ENCODE results near the gene CERS4.
"Not testable (repeated sequence)": the region's sequence is repeated elsewhere in the genome, so short reads cannot be mapped to it uniquely, and the experiment has no call there.

The CERS4 gene

GRCh38 chr19:8203288-8204120, 5.7 kb upstream of the CERS4 start:
- H3K4me1 ChIP-seq (ENCODE audit: control insufficient read depth in 1 of 2, insufficient read depth in 2 of 2, low read length in 2 of 2): peaks cover 12 to 14% of the 10 kb centered on the region in 2 experiments
- not testable (repeated sequence) for H3K27ac ChIP-seq (ENCODE audit: low read depth, low read length); H2AK5ac ChIP-seq (ENCODE audit: low read length); H2BK12ac ChIP-seq (ENCODE audit: low read length); H3K18ac ChIP-seq (ENCODE audit: low read length); H2BK120ac ChIP-seq (ENCODE audit: insufficient read depth, low read length, poor library complexity); H3K79me1 ChIP-seq (ENCODE audit: low read length); H3K4me3 ChIP-seq (ENCODE audit: low read depth, low read length); H3K4me2 ChIP-seq (ENCODE audit: low read length); H4K91ac ChIP-seq (ENCODE audit: low read depth, low read length); H3K9ac ChIP-seq (ENCODE audit: low read length); H3K4ac ChIP-seq (ENCODE audit: low read depth, low read length); H3K36me3 ChIP-seq (ENCODE audit: control insufficient read depth in 1 of 2, insufficient read depth in 2 of 2, low read length in 2 of 2); H3K23ac ChIP-seq (ENCODE audit: low read length); H2AFZ ChIP-seq (ENCODE audit: insufficient read depth, low read length, poor library complexity); H3K27me3 ChIP-seq (ENCODE audit: insufficient read depth, low read length); H2BK5ac ChIP-seq (ENCODE audit: low read depth, low read length, poor library complexity); H3K14ac ChIP-seq (ENCODE audit: low read length); H4K12ac ChIP-seq (ENCODE audit: low read depth, low read length); H3K79me2 ChIP-seq (ENCODE audit: control insufficient read depth, insufficient read depth, low read length, poor library complexity); H3K9me3 ChIP-seq (ENCODE audit: insufficient read depth, low read depth, low read length); H4K8ac ChIP-seq (ENCODE audit: low read depth, low read length)
- DNase-seq: peak; percentile 42 to 67
- WGBS (ENCODE audit: extremely low coverage, insufficient coverage, insufficient read length): no CpG with 5 or more reads among the region's 15 CpGs

- Histone ChIP-seq H4K91ac (ENCODE audit: low read depth, low read length) (no peak overlapping the region), H3K18ac (ENCODE audit: low read length) (no peak overlapping the region), H3K36me3 (ENCODE audit: control insufficient read depth in 1 of 2, insufficient read depth in 2 of 2, low read length in 2 of 2) (no peaks in the 10 kb centered on the region), H2AK5ac (ENCODE audit: low read length) (no peak overlapping the region), H3K9me3 (ENCODE audit: insufficient read depth, low read depth, low read length) (peaks cover 1% of the 10 kb centered on the region), H2AFZ (ENCODE audit: insufficient read depth, low read length, poor library complexity) (no peak overlapping the region), H3K27ac (ENCODE audit: low read depth, low read length) (no peak overlapping the region), H2BK5ac (ENCODE audit: low read depth, low read length, poor library complexity) (no peak overlapping the region), H4K8ac (ENCODE audit: low read depth, low read length) (no peak overlapping the region), H3K4me1 (ENCODE audit: control insufficient read depth in 1 of 2, insufficient read depth in 2 of 2, low read length in 2 of 2) (peaks cover 15 to 16% of the 10 kb centered on the region in 2 experiments), H3K23ac (ENCODE audit: low read length) (no peak overlapping the region), H2BK120ac (ENCODE audit: insufficient read depth, low read length, poor library complexity) (no peak overlapping the region), H3K14ac (ENCODE audit: low read length) (no peak overlapping the region), H3K79me1 (ENCODE audit: low read length) (peaks cover 10% of the 10 kb centered on the region), H2BK12ac (ENCODE audit: low read length) (no peak overlapping the region), H3K4ac (ENCODE audit: low read depth, low read length) (no peak overlapping the region), H3K4me2 (ENCODE audit: low read length) (no peak overlapping the region), H3K4me3 (ENCODE audit: low read depth, low read length) (no peak overlapping the region), H4K12ac (ENCODE audit: low read depth, low read length) (no peak overlapping the region), H3K9ac (ENCODE audit: low read length) (peak overlapping the region; percentile 30), H3K27me3 (ENCODE audit: insufficient read depth, low read length) (no peaks in the 10 kb centered on the region), H3K79me2 (ENCODE audit: control insufficient read depth, insufficient read depth, low read length, poor library complexity) (peaks cover 5% of the 10 kb centered on the region)
- DNase-seq: no peak
- no CpG with 5 or more reads among the region's 5 CpGs for WGBS (ENCODE audit: extremely low coverage, insufficient coverage, insufficient read length)
Measured at GRCh38 chr19:8204961-8205360, 4.2 kb upstream of the CERS4 start.

- Histone ChIP-seq H3K79me2 (ENCODE audit: control insufficient read depth, insufficient read depth, low read length, poor library complexity) (peaks cover 12% of the 10 kb centered on the region), H3K4me3 (ENCODE audit: low read depth, low read length) (no peak overlapping the region), H3K23ac (ENCODE audit: low read length) (no peak overlapping the region), H3K27ac (ENCODE audit: low read depth, low read length) (no peak overlapping the region), H3K18ac (ENCODE audit: low read length) (no peak overlapping the region), H2AFZ (ENCODE audit: insufficient read depth, low read length, poor library complexity) (no peak overlapping the region), H2AK5ac (ENCODE audit: low read length) (no peak overlapping the region), H3K4ac (ENCODE audit: low read depth, low read length) (no peak overlapping the region), H4K12ac (ENCODE audit: low read depth, low read length) (no peak overlapping the region), H3K4me1 (ENCODE audit: control insufficient read depth in 1 of 2, insufficient read depth in 2 of 2, low read length in 2 of 2) (peaks cover 21 to 22% of the 10 kb centered on the region in 2 experiments), H2BK5ac (ENCODE audit: low read depth, low read length, poor library complexity) (no peak overlapping the region), H3K14ac (ENCODE audit: low read length) (no peak overlapping the region), H2BK120ac (ENCODE audit: insufficient read depth, low read length, poor library complexity) (no peak overlapping the region), H2BK12ac (ENCODE audit: low read length) (no peak overlapping the region), H4K91ac (ENCODE audit: low read depth, low read length) (no peak overlapping the region), H3K9me3 (ENCODE audit: insufficient read depth, low read depth, low read length) (peaks cover 1% of the 10 kb centered on the region), H3K36me3 (ENCODE audit: control insufficient read depth in 1 of 2, insufficient read depth in 2 of 2, low read length in 2 of 2) (no peaks in the 10 kb centered on the region), H4K8ac (ENCODE audit: low read depth, low read length) (no peak overlapping the region), H3K27me3 (ENCODE audit: insufficient read depth, low read length) (no peaks in the 10 kb centered on the region), H3K79me1 (ENCODE audit: low read length) (peaks cover 10% of the 10 kb centered on the region), H3K4me2 (ENCODE audit: low read length) (no peak overlapping the region), H3K9ac (ENCODE audit: low read length) (no peak overlapping the region)
- WGBS (ENCODE audit: extremely low coverage, insufficient coverage, insufficient read length): no CpG with 5 or more reads among the region's 13 CpGs
- no peak for DNase-seq
Measured at GRCh38 chr19:8206147-8207087, 2.8 kb upstream of the CERS4 start.

- not testable (repeated sequence) for H3K14ac ChIP-seq (ENCODE audit: low read length); H3K27me3 ChIP-seq (ENCODE audit: insufficient read depth, low read length); H3K18ac ChIP-seq (ENCODE audit: low read length); H3K9me3 ChIP-seq (ENCODE audit: insufficient read depth, low read depth, low read length); H2AFZ ChIP-seq (ENCODE audit: insufficient read depth, low read length, poor library complexity); H3K4me3 ChIP-seq (ENCODE audit: low read depth, low read length); H3K27ac ChIP-seq (ENCODE audit: low read depth, low read length); H4K91ac ChIP-seq (ENCODE audit: low read depth, low read length); H3K23ac ChIP-seq (ENCODE audit: low read length); H4K8ac ChIP-seq (ENCODE audit: low read depth, low read length); H2AK5ac ChIP-seq (ENCODE audit: low read length); DNase-seq; H2BK5ac ChIP-seq (ENCODE audit: low read depth, low read length, poor library complexity); H3K36me3 ChIP-seq (ENCODE audit: control insufficient read depth in 1 of 2, insufficient read depth in 2 of 2, low read length in 2 of 2); H2BK120ac ChIP-seq (ENCODE audit: insufficient read depth, low read length, poor library complexity); H2BK12ac ChIP-seq (ENCODE audit: low read length); H3K79me1 ChIP-seq (ENCODE audit: low read length); H4K12ac ChIP-seq (ENCODE audit: low read depth, low read length); H3K4ac ChIP-seq (ENCODE audit: low read depth, low read length); H3K9ac ChIP-seq (ENCODE audit: low read length); H3K4me2 ChIP-seq (ENCODE audit: low read length)
- Histone ChIP-seq H3K4me1 (ENCODE audit: control insufficient read depth in 1 of 2, insufficient read depth in 2 of 2, low read length in 2 of 2) (peaks cover 21 to 22% of the 10 kb centered on the region in 2 experiments), H3K79me2 (ENCODE audit: control insufficient read depth, insufficient read depth, low read length, poor library complexity) (peaks cover 12% of the 10 kb centered on the region)
- WGBS (ENCODE audit: extremely low coverage, insufficient coverage, insufficient read length): no CpG with 5 or more reads among the region's 7 CpGs
Measured at GRCh38 chr19:8207326-8207725, 1.8 kb upstream of the CERS4 start.

Measured in trophoblast cell (in vitro differentiated cells and primary cell).